C4-2B (cell line): ENCODE results near the gene AGR3.

Source experiments
- ZFX ChIP-seq: fragments of 450-650 bp; IDR thresholded peaks from 2 replicates; pipeline ENCODE4 v1.6.1; 2017
- TF ChIP-seq, protein P1 (sequence below): fragments of 450-650 bp; conservative IDR thresholded peaks from 2 replicates; pipeline ENCODE4 v1.5.1; 2017; ENCODE audit warnings: mild to moderate bottlenecking

DNA sequence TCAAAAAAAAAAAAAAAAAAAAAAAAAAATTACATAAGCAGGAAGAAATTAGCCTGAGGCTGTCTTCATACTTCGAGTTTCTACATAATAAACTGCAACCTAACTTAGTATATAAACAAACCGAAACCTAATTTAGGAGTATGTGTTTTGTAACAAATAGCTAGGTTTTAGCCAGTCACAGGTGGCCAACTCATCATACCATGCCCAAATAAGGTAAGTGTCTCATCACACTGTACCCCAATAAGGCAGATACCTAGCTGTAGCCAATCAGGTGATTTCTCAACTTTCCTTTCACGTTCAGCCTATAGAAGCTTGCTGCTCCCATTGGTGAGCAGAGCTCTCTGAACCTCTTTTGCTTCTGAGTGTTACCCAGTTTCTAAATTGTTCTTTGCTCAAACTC lies 63.1 kb downstream of the AGR3 start:
- TF ChIP-seq, protein P1, sequence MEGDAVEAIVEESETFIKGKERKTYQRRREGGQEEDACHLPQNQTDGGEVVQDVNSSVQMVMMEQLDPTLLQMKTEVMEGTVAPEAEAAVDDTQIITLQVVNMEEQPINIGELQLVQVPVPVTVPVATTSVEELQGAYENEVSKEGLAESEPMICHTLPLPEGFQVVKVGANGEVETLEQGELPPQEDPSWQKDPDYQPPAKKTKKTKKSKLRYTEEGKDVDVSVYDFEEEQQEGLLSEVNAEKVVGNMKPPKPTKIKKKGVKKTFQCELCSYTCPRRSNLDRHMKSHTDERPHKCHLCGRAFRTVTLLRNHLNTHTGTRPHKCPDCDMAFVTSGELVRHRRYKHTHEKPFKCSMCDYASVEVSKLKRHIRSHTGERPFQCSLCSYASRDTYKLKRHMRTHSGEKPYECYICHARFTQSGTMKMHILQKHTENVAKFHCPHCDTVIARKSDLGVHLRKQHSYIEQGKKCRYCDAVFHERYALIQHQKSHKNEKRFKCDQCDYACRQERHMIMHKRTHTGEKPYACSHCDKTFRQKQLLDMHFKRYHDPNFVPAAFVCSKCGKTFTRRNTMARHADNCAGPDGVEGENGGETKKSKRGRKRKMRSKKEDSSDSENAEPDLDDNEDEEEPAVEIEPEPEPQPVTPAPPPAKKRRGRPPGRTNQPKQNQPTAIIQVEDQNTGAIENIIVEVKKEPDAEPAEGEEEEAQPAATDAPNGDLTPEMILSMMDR, result no peak
- TF ChIP-seq ZFX, result no peak
